ENCODE data around the gene GPR35. TPM values are rescaled to one million over a fixed set of nuclear protein-coding genes. Genes with fewer than 3 reads are reported as not detected.
"Not testable (repeated sequence)": the region's sequence is repeated elsewhere in the genome, so short reads cannot be mapped to it uniquely, and the experiment has no call there.

GPR35 gene
- total RNA-seq, 1 donor from 2014 or later: 4.7 TPM

GRCh38 chr2:240670950-240671349 lies 45.7 kb downstream of the GPR35 start:
- no peak for TF ChIP-seq CTCF (IDR thresholded peaks at IDR 0.05)
- H3K27me3 ChIP-seq (ENCODE audit: low read depth): peaks cover 21% of the 10 kb centered on the region
- intact Hi-C loops (cut with DNase I): no loop called here
- no peak for ATAC-seq
- no peaks in the 10 kb centered on the region for H3K4me1 ChIP-seq
- no peak for DNase-seq
- no peaks in the 10 kb centered on the region for H3K36me3 ChIP-seq
- H3K9me3 ChIP-seq: no peaks in the 10 kb centered on the region
- no peak overlapping the region for H3K4me3 ChIP-seq
- H3K27ac ChIP-seq: no peak overlapping the region

GRCh38 chr2:240672076-240672700 lies 46.9 kb downstream of the GPR35 start:
- no peak overlapping the region for H3K4me3 ChIP-seq
- no peaks in the 10 kb centered on the region for H3K4me1 ChIP-seq
- peaks cover 21% of the 10 kb centered on the region for H3K27me3 ChIP-seq (ENCODE audit: low read depth)
- no peaks in the 10 kb centered on the region for H3K36me3 ChIP-seq
- no peaks in the 10 kb centered on the region for H3K9me3 ChIP-seq
- intact Hi-C loops (cut with DNase I): no loop called here
- DNase-seq (no peak), ATAC-seq (no peak)
- no peak for TF ChIP-seq CTCF (IDR thresholded peaks at IDR 0.05)
- no peak overlapping the region for H3K27ac ChIP-seq

- Histone ChIP-seq H3K36me3 (no peaks in the 10 kb centered on the region), H3K27ac (no peak overlapping the region), H3K4me1 (no peaks in the 10 kb centered on the region), H3K9me3 (no peaks in the 10 kb centered on the region), H3K27me3 (ENCODE audit: low read depth) (peaks cover 17% of the 10 kb centered on the region), H3K4me3 (no peak overlapping the region)
- ATAC-seq: no peak
- intact Hi-C loops (cut with DNase I): no loop called here
- no peak for DNase-seq
- no peak for TF ChIP-seq CTCF (IDR thresholded peaks at IDR 0.05)
Observed at GRCh38 chr2:240672701-240673190, 47.5 kb downstream of the GPR35 start.

GRCh38 chr2:240674461-240675184 lies 49.3 kb downstream of the GPR35 start:
- H3K4me1 ChIP-seq; H3K36me3 ChIP-seq; intact Hi-C loops (cut with DNase I); DNase-seq; H3K27ac ChIP-seq; H3K9me3 ChIP-seq; H3K4me3 ChIP-seq; ATAC-seq: not testable (repeated sequence)
- H3K27me3 ChIP-seq (ENCODE audit: low read depth): peaks cover 16% of the 10 kb centered on the region

GRCh38 chr2:240675345-240675744 lies 50.1 kb downstream of the GPR35 start:
- peaks cover 16% of the 10 kb centered on the region for H3K27me3 ChIP-seq (ENCODE audit: low read depth)
- intact Hi-C loops (cut with DNase I); H3K4me3 ChIP-seq; H3K36me3 ChIP-seq; H3K4me1 ChIP-seq; H3K9me3 ChIP-seq; H3K27ac ChIP-seq; DNase-seq: not testable (repeated sequence)
- peak; percentile 36 to 56 for ATAC-seq

- intact Hi-C loops (cut with DNase I); H3K36me3 ChIP-seq; H3K4me3 ChIP-seq; H3K27ac ChIP-seq; H3K4me1 ChIP-seq; H3K9me3 ChIP-seq; DNase-seq; ATAC-seq; H3K27me3 ChIP-seq (ENCODE audit: low read depth): not testable (repeated sequence)
Observed at GRCh38 chr2:240678043-240678442, 52.8 kb downstream of the GPR35 start.

- DNase-seq; H3K27ac ChIP-seq; H3K9me3 ChIP-seq; ATAC-seq; H3K4me3 ChIP-seq; H3K36me3 ChIP-seq; intact Hi-C loops (cut with DNase I); H3K27me3 ChIP-seq (ENCODE audit: low read depth); H3K4me1 ChIP-seq: not testable (repeated sequence)
Observed at GRCh38 chr2:240678909-240679308, 53.6 kb downstream of the GPR35 start.

GRCh38 chr2:240680185-240680584 lies 54.9 kb downstream of the GPR35 start:
- H3K9me3 ChIP-seq; H3K4me1 ChIP-seq; ATAC-seq; H3K36me3 ChIP-seq; DNase-seq; H3K27me3 ChIP-seq (ENCODE audit: low read depth); H3K4me3 ChIP-seq; intact Hi-C loops (cut with DNase I); H3K27ac ChIP-seq: not testable (repeated sequence)

All from lower lobe of right lung (tissue), 2 donors.